ENCODE data around the gene DLGAP1.
"Not testable (repeated sequence)": the region's sequence is repeated elsewhere in the genome, so short reads cannot be mapped to it uniquely, and the experiment has no call there.

Gene DLGAP1

DNA sequence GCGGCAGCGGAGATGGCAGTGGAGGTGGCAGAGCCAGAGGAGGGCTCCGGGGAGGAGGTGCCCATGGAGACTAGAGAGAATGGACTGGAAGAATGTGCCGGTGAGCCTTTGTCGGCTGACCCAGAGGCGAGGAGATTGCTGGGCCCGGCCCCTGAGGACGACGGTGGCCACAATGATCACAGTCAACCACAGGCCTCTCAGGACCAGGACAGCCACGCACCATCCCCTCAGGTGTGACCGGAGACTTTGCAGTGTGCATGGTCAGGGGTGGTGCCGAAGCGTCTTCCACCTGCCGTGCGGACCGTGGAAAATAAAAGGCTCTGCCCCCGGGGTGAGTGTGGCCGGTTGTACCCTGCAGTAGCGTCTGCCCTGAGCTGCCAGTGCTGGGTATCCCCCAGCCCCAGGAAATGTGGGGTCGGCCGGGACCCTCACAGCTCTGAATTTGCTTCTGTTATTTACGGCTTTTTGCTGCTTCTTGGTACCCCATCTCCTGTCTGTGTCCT lies 874.5 kb downstream of the DLGAP1 start:
- not testable (repeated sequence) for H3K4me3 ChIP-seq (ENCODE audit: insufficient read depth, low read depth, low read length, poor library complexity, severe bottlenecking); H3K4me1 ChIP-seq (ENCODE audit: control insufficient read depth, insufficient read depth, low read length, poor library complexity, severe bottlenecking); H3K27ac ChIP-seq (ENCODE audit: insufficient read depth, low read length, poor library complexity, severe bottlenecking); DNase-seq; H3K27me3 ChIP-seq (replicated peaks; ENCODE audit: control insufficient read depth, insufficient read depth, low read length, poor library complexity, severe bottlenecking); H3K9me3 ChIP-seq (ENCODE audit: control insufficient read depth, low read length); H3K36me3 ChIP-seq (ENCODE audit: control insufficient read depth, insufficient read depth, low read length)

- Histone ChIP-seq H3K4me1 (ENCODE audit: control insufficient read depth, insufficient read depth, low read length, poor library complexity, severe bottlenecking) (no peaks in the 10 kb centered on the region), H3K27ac (ENCODE audit: insufficient read depth, low read length, poor library complexity, severe bottlenecking) (no peak overlapping the region), H3K4me3 (ENCODE audit: insufficient read depth, low read depth, low read length, poor library complexity, severe bottlenecking) (no peak overlapping the region), H3K27me3 (replicated peaks; ENCODE audit: control insufficient read depth, insufficient read depth, low read length, poor library complexity, severe bottlenecking) (no peaks in the 10 kb centered on the region), H3K36me3 (ENCODE audit: control insufficient read depth, insufficient read depth, low read length) (no peaks in the 10 kb centered on the region), H3K9me3 (ENCODE audit: control insufficient read depth, low read length) (no peaks in the 10 kb centered on the region)
- no peak for DNase-seq
These were observed 875.4 kb downstream of the DLGAP1 start for GRCh38 chr18:3579701-3580100.

DNA sequence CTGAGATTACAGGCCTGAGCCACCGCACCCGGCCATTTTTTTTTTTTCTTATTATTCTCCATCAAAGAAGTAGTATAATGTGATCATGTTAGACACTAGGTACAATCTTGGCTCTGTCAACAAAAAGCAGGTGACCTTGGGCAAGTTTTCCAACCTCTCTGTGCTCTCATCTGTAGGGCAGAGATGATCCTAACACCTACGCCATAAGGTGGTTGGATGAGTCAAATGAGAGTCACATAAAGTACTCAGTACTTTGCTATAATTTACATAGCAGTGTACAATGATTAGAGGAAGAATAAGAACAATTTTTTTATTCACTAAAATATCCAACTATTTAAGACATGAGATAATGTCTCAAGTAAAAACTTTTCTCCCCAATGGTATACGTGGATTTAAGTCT lies 876.5 kb downstream of the DLGAP1 start:
- no peak for DNase-seq
- H3K4me1 ChIP-seq (ENCODE audit: control insufficient read depth, insufficient read depth, low read length, poor library complexity, severe bottlenecking): no peaks in the 10 kb centered on the region
- no peak overlapping the region for H3K4me3 ChIP-seq (ENCODE audit: insufficient read depth, low read depth, low read length, poor library complexity, severe bottlenecking)
- no peaks in the 10 kb centered on the region for H3K27me3 ChIP-seq (replicated peaks; ENCODE audit: control insufficient read depth, insufficient read depth, low read length, poor library complexity, severe bottlenecking)
- H3K27ac ChIP-seq (ENCODE audit: insufficient read depth, low read length, poor library complexity, severe bottlenecking): no peak overlapping the region
- no peaks in the 10 kb centered on the region for H3K36me3 ChIP-seq (ENCODE audit: control insufficient read depth, insufficient read depth, low read length)
- H3K9me3 ChIP-seq (ENCODE audit: control insufficient read depth, low read length): no peaks in the 10 kb centered on the region

GRCh38 chr18:3577281-3577855 lies 877.7 kb downstream of the DLGAP1 start:
- H3K36me3 ChIP-seq (ENCODE audit: control insufficient read depth, insufficient read depth, low read length): no peaks in the 10 kb centered on the region
- H3K27me3 ChIP-seq (replicated peaks; ENCODE audit: control insufficient read depth, insufficient read depth, low read length, poor library complexity, severe bottlenecking): no peaks in the 10 kb centered on the region
- no peaks in the 10 kb centered on the region for H3K9me3 ChIP-seq (ENCODE audit: control insufficient read depth, low read length)
- no peak for DNase-seq
- no peaks in the 10 kb centered on the region for H3K4me1 ChIP-seq (ENCODE audit: control insufficient read depth, insufficient read depth, low read length, poor library complexity, severe bottlenecking)
- no peak overlapping the region for H3K4me3 ChIP-seq (ENCODE audit: insufficient read depth, low read depth, low read length, poor library complexity, severe bottlenecking)
- no peak overlapping the region for H3K27ac ChIP-seq (ENCODE audit: insufficient read depth, low read length, poor library complexity, severe bottlenecking)

GRCh38 chr18:3572761-3573160 lies 882.3 kb downstream of the DLGAP1 start:
- no peaks in the 10 kb centered on the region for H3K36me3 ChIP-seq (ENCODE audit: control insufficient read depth, insufficient read depth, low read length)
- H3K9me3 ChIP-seq (ENCODE audit: control insufficient read depth, low read length): no peaks in the 10 kb centered on the region
- no peak for DNase-seq
- no peak overlapping the region for H3K4me3 ChIP-seq (ENCODE audit: insufficient read depth, low read depth, low read length, poor library complexity, severe bottlenecking)
- no peaks in the 10 kb centered on the region for H3K4me1 ChIP-seq (ENCODE audit: control insufficient read depth, insufficient read depth, low read length, poor library complexity, severe bottlenecking)
- no peaks in the 10 kb centered on the region for H3K27me3 ChIP-seq (replicated peaks; ENCODE audit: control insufficient read depth, insufficient read depth, low read length, poor library complexity, severe bottlenecking)
- no peak overlapping the region for H3K27ac ChIP-seq (ENCODE audit: insufficient read depth, low read length, poor library complexity, severe bottlenecking)

- H3K4me3 ChIP-seq (ENCODE audit: insufficient read depth, low read depth, low read length, poor library complexity, severe bottlenecking): no peak overlapping the region
- H3K4me1 ChIP-seq (ENCODE audit: control insufficient read depth, insufficient read depth, low read length, poor library complexity, severe bottlenecking): no peaks in the 10 kb centered on the region
- no peak for DNase-seq
- H3K9me3 ChIP-seq (ENCODE audit: control insufficient read depth, low read length): no peaks in the 10 kb centered on the region
- no peaks in the 10 kb centered on the region for H3K36me3 ChIP-seq (ENCODE audit: control insufficient read depth, insufficient read depth, low read length)
- no peak overlapping the region for H3K27ac ChIP-seq (ENCODE audit: insufficient read depth, low read length, poor library complexity, severe bottlenecking)
- no peaks in the 10 kb centered on the region for H3K27me3 ChIP-seq (replicated peaks; ENCODE audit: control insufficient read depth, insufficient read depth, low read length, poor library complexity, severe bottlenecking)
These were observed 888.3 kb downstream of the DLGAP1 start for GRCh38 chr18:3566851-3567250.

DNA sequence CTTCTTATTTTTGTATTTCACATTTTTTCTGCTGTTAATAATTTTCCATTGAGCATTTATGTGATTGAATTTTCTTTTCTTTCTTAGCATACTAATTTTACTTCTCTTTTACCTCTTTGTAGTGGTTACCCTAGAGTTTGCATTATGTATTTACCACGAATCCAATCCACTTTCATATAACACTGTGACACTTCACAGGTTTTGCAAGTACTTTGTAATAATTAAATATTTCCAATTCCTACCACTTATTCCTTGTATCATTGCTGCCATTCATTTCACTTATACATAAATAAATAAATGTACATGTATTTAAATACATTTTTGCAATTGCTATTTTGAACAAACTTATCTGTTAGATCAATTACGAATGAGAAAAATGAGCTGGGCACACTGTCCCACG lies 894.4 kb downstream of the DLGAP1 start:
- no peak for DNase-seq
- H3K27ac ChIP-seq (ENCODE audit: insufficient read depth, low read length, poor library complexity, severe bottlenecking): no peak overlapping the region

GRCh38 chr18:3554811-3555427 lies 900.2 kb downstream of the DLGAP1 start:
- H3K27ac ChIP-seq (ENCODE audit: insufficient read depth, low read length, poor library complexity, severe bottlenecking): no peak overlapping the region
- DNase-seq: no peak
- no peaks in the 10 kb centered on the region for H3K36me3 ChIP-seq (ENCODE audit: control insufficient read depth, insufficient read depth, low read length)
- H3K9me3 ChIP-seq (ENCODE audit: control insufficient read depth, low read length): no peaks in the 10 kb centered on the region
- H3K4me3 ChIP-seq (ENCODE audit: insufficient read depth, low read depth, low read length, poor library complexity, severe bottlenecking): no peak overlapping the region
- H3K27me3 ChIP-seq (replicated peaks; ENCODE audit: control insufficient read depth, insufficient read depth, low read length, poor library complexity, severe bottlenecking): no peaks in the 10 kb centered on the region
- H3K4me1 ChIP-seq (ENCODE audit: control insufficient read depth, insufficient read depth, low read length, poor library complexity, severe bottlenecking): no peaks in the 10 kb centered on the region

More for the DNA sequence above, 894.4 kb downstream of the DLGAP1 start:
- Histone ChIP-seq H3K4me3 (ENCODE audit: insufficient read depth, low read depth, low read length, poor library complexity, severe bottlenecking) (no peak overlapping the region), H3K36me3 (ENCODE audit: control insufficient read depth, insufficient read depth, low read length) (no peaks in the 10 kb centered on the region), H3K4me1 (ENCODE audit: control insufficient read depth, insufficient read depth, low read length, poor library complexity, severe bottlenecking) (no peaks in the 10 kb centered on the region), H3K27me3 (replicated peaks; ENCODE audit: control insufficient read depth, insufficient read depth, low read length, poor library complexity, severe bottlenecking) (no peaks in the 10 kb centered on the region), H3K9me3 (ENCODE audit: control insufficient read depth, low read length) (no peaks in the 10 kb centered on the region)

DNA sequence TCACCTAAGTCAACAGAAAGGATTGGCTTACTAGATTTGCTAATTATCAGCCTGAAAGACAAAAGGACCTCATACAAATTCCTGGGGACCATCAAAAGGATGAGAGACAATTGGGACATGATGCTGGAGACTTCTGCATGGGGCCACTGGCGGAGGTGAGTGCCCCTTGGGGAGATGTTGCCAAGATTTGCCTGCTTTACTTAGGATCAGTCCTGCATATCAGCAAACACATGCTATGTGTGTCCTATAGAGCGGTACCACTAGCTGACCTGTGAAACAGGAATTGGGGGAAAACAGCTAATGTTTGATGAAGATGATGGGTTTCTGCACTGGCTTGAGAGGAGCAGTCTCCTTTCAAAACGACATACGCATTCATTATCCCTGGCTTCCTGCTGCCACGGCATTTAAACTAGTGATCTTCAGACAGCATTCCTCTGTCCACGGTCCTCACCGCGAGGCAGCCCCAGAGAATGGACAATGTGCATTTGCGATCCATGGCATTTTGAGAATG lies 901.0 kb downstream of the DLGAP1 start:
- Histone ChIP-seq H3K4me1 (ENCODE audit: control insufficient read depth, insufficient read depth, low read length, poor library complexity, severe bottlenecking) (no peaks in the 10 kb centered on the region), H3K27ac (ENCODE audit: insufficient read depth, low read length, poor library complexity, severe bottlenecking) (no peak overlapping the region), H3K27me3 (replicated peaks; ENCODE audit: control insufficient read depth, insufficient read depth, low read length, poor library complexity, severe bottlenecking) (no peaks in the 10 kb centered on the region), H3K4me3 (ENCODE audit: insufficient read depth, low read depth, low read length, poor library complexity, severe bottlenecking) (no peak overlapping the region), H3K9me3 (ENCODE audit: control insufficient read depth, low read length) (no peaks in the 10 kb centered on the region), H3K36me3 (ENCODE audit: control insufficient read depth, insufficient read depth, low read length) (no peaks in the 10 kb centered on the region)
- DNase-seq: no peak

DNA sequence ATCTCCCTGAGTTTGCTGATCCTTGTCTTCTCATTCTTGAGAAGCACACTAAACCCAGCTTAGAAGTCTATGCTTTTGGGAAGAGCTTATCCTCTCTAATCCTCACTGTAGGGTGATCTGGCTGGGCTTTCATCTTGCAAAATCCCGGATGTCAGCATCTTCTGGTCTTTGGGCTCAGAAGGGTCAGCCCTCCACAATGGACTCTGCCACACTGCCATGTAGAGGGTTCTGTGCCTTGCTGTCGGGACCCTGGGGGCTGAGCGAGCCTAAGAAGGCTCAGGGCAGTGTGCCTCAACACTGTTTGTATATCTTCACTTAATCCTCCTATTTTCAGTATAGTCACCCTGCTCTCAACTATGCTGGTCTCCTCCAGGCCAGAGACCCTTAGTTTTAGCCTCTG lies 902.8 kb downstream of the DLGAP1 start:
- Histone ChIP-seq H3K27me3 (replicated peaks; ENCODE audit: control insufficient read depth, insufficient read depth, low read length, poor library complexity, severe bottlenecking) (no peaks in the 10 kb centered on the region), H3K4me3 (ENCODE audit: insufficient read depth, low read depth, low read length, poor library complexity, severe bottlenecking) (no peak overlapping the region), H3K4me1 (ENCODE audit: control insufficient read depth, insufficient read depth, low read length, poor library complexity, severe bottlenecking) (no peaks in the 10 kb centered on the region), H3K27ac (ENCODE audit: insufficient read depth, low read length, poor library complexity, severe bottlenecking) (no peak overlapping the region), H3K36me3 (ENCODE audit: control insufficient read depth, insufficient read depth, low read length) (no peaks in the 10 kb centered on the region), H3K9me3 (ENCODE audit: control insufficient read depth, low read length) (no peaks in the 10 kb centered on the region)
- no peak for DNase-seq

All from effector memory CD4-positive, alpha-beta T cell (primary cell).